Left lobe of liver (tissue), 2 donors: Measurements from ENCODE around the gene CLEC16A. TPM values are rescaled to one million over a fixed set of nuclear protein-coding genes. Genes with fewer than 3 reads are reported as not detected.
A peak's percentile ranks its signal among the peaks of the same experiment; 100 is the strongest.

Experiments
- ATAC-seq: fragments of 200-7000 bp; cut with Tn5 transposase; one replicate; pipeline ENCODE4 v1.9.1; 2020; ENCODE audit warnings: mild to moderate bottlenecking, moderate library complexity
- DNase-seq: peaks from one replicate; pipeline ENCODE4 v3.0.0-alpha.2; 2020; ENCODE audit warnings: low spot score
- total RNA-seq: library from RNA; stranded (reverse); gene quantifications from one replicate; pipeline ENCODE4 v1.2.1, GENCODE V29; 2021
- donor health status: DM: no; HTN: no; CAD: no; lungs with moderate emphysema.
- donor health status: DM: no; HTN: yes; CAD: no.

Gene CLEC16A
- total RNA-seq, 1 donor from 2014 or later = 21.6 TPM

GRCh38 chr16:11130978-11131665 is 186.8 kb downstream of the CLEC16A start:
- ATAC-seq (no peak), DNase-seq (no peak)

GRCh38 chr16:11131706-11132105 is 187.3 kb downstream of the CLEC16A start:
- no peak for ATAC-seq
- no peak for DNase-seq

- ATAC-seq = peak; percentile 58
- peak; percentile 61 for DNase-seq
Observed at GRCh38 chr16:11133344-11133943, 189.1 kb downstream of the CLEC16A start.

GRCh38 chr16:11134722-11135463 is 190.5 kb downstream of the CLEC16A start:
- ATAC-seq (no peak), DNase-seq (no peak)

- ATAC-seq (peak; percentile 42), DNase-seq (no peak)
Observed at GRCh38 chr16:11135464-11135973, 191.2 kb downstream of the CLEC16A start.

- ATAC-seq (peak; percentile 7), DNase-seq (no peak)
Observed at GRCh38 chr16:11136600-11136999, 192.2 kb downstream of the CLEC16A start.

- ATAC-seq (no peak), DNase-seq (no peak)
Observed at GRCh38 chr16:11138022-11138768, 193.8 kb downstream of the CLEC16A start.

GRCh38 chr16:11138769-11139325 is 194.5 kb downstream of the CLEC16A start:
- DNase-seq (no peak), ATAC-seq (peak; percentile 46)

GRCh38 chr16:11139326-11140097 is 195.1 kb downstream of the CLEC16A start:
- DNase-seq (no peak), ATAC-seq (peak; percentile 67)

GRCh38 chr16:11140098-11140375 is 195.7 kb downstream of the CLEC16A start:
- ATAC-seq (peak; percentile 8), DNase-seq (no peak)

GRCh38 chr16:11140466-11140865 is 196.1 kb downstream of the CLEC16A start:
- ATAC-seq (no peak), DNase-seq (no peak)

- no peak for DNase-seq
- ATAC-seq = no peak
Observed at GRCh38 chr16:11140867-11141266, 196.5 kb downstream of the CLEC16A start.

- no peak for ATAC-seq
- DNase-seq = no peak
Observed at GRCh38 chr16:11141409-11142260, 197.3 kb downstream of the CLEC16A start.

- no peak for ATAC-seq
Observed at GRCh38 chr16:11142261-11142630, 197.9 kb downstream of the CLEC16A start.

GRCh38 chr16:11142951-11143350 is 198.6 kb downstream of the CLEC16A start:
- DNase-seq = no peak
- ATAC-seq = no peak

More at GRCh38 chr16:11142261-11142630, 197.9 kb downstream of the CLEC16A start:
- no peak for DNase-seq

GRCh38 chr16:11143372-11144035 is 199.1 kb downstream of the CLEC16A start:
- ATAC-seq = no peak
- no peak for DNase-seq

GRCh38 chr16:11144122-11144521 is 199.8 kb downstream of the CLEC16A start:
- ATAC-seq = no peak
- no peak for DNase-seq

- no peak for DNase-seq
- ATAC-seq = no peak
Observed at GRCh38 chr16:11145173-11145818, 200.9 kb downstream of the CLEC16A start.
